ENCODE data around the gene SMC1B.

SMC1B gene

DNA sequence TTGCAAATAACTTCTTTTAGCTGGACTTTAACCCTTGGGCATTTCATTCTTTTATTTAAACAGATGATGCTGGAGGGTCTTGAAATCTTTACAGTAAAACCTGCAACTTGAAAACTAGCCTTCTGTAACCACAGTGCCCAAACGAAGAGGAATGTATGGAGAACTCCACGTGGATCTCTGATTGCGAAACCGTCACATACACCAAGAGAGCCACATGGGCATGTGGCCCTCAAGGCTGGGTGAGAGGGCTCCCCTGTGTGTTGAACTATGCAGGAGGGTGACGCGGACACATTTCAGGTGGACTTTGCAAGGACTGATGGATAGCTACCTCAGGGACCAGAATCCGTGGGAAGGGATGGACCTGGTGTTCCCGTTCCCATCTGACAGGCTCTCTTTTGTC, 73.1 kb downstream of the SMC1B start:
- TF ChIP-seq SIN3A (IDR thresholded peaks at IDR 0.05; ENCODE audit: borderline replicate concordance, insufficient read depth, low read length) (no peak), POLR2AphosphoS5 (IDR thresholded peaks at IDR 0.05; ENCODE audit: low read depth, low read length) (no peak), FOXP2 (optimal IDR thresholded peaks at IDR 0.05; ENCODE audit: borderline replicate concordance, extremely low read depth, extremely low read length, insufficient read depth) (no peak), TAF1 (IDR thresholded peaks at IDR 0.05; ENCODE audit: borderline replicate concordance, insufficient read depth, low read length) (no peak)
- TF ChIP-seq, protein P1, sequence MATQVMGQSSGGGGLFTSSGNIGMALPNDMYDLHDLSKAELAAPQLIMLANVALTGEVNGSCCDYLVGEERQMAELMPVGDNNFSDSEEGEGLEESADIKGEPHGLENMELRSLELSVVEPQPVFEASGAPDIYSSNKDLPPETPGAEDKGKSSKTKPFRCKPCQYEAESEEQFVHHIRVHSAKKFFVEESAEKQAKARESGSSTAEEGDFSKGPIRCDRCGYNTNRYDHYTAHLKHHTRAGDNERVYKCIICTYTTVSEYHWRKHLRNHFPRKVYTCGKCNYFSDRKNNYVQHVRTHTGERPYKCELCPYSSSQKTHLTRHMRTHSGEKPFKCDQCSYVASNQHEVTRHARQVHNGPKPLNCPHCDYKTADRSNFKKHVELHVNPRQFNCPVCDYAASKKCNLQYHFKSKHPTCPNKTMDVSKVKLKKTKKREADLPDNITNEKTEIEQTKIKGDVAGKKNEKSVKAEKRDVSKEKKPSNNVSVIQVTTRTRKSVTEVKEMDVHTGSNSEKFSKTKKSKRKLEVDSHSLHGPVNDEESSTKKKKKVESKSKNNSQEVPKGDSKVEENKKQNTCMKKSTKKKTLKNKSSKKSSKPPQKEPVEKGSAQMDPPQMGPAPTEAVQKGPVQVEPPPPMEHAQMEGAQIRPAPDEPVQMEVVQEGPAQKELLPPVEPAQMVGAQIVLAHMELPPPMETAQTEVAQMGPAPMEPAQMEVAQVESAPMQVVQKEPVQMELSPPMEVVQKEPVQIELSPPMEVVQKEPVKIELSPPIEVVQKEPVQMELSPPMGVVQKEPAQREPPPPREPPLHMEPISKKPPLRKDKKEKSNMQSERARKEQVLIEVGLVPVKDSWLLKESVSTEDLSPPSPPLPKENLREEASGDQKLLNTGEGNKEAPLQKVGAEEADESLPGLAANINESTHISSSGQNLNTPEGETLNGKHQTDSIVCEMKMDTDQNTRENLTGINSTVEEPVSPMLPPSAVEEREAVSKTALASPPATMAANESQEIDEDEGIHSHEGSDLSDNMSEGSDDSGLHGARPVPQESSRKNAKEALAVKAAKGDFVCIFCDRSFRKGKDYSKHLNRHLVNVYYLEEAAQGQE (IDR thresholded peaks at IDR 0.05; ENCODE audit: insufficient read depth in 1 of 2, low read depth in 2 of 2, low read length in 2 of 2) = no peak

DNA sequence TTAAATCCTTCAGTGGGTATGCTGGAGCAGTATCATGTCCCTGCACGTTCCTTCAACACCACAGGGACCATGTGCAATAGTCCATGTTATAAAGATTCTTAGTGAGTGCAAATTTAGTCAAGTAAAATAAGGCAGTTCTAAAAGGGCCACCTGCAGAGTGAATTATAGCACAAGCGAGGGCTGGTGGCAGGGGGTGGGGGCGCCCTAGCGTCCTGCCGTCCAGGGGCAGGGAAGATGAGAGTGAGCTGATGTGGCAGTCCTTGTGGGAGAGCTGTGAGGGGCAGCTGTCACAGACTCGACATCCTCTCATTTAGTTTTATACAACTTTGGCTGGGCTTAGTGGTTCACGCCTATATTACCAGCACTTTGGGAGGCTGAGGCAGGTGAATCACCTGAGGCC, 74.6 kb downstream of the SMC1B start:
- TF ChIP-seq, protein P1 (IDR thresholded peaks at IDR 0.05; ENCODE audit: insufficient read depth in 1 of 2, low read depth in 2 of 2, low read length in 2 of 2) = no peak
- no peak for TF ChIP-seq SIN3A (IDR thresholded peaks at IDR 0.05; ENCODE audit: borderline replicate concordance, insufficient read depth, low read length)
- TF ChIP-seq POLR2AphosphoS5 (IDR thresholded peaks at IDR 0.05; ENCODE audit: low read depth, low read length) = no peak
- TF ChIP-seq FOXP2 (optimal IDR thresholded peaks at IDR 0.05; ENCODE audit: borderline replicate concordance, extremely low read depth, extremely low read length, insufficient read depth) = no peak
- no peak for TF ChIP-seq TAF1 (IDR thresholded peaks at IDR 0.05; ENCODE audit: borderline replicate concordance, insufficient read depth, low read length)

DNA sequence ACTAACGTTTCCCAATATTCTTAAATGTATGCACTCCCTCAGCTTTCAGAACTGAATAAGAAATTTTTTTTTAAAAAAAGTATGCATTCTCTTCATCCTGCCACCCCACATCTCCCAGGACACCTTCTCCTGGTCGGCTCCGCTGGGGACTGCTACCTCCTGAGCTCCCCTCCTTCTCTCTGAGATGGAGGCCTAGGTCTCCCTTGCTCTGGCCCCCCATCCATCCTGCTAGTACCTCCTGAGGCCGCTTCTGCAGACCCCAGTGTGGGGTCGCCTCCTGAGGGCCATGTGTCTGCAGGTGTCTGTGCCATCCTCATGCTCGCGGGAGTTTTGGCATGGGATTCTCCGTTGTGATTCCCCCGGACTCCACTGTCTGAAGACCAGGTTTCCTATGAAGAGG, 75.9 kb downstream of the SMC1B start:
- TF ChIP-seq POLR2AphosphoS5 (IDR thresholded peaks at IDR 0.05; ENCODE audit: low read depth, low read length) (no peak), TAF1 (IDR thresholded peaks at IDR 0.05; ENCODE audit: borderline replicate concordance, insufficient read depth, low read length) (no peak), FOXP2 (optimal IDR thresholded peaks at IDR 0.05; ENCODE audit: borderline replicate concordance, extremely low read depth, extremely low read length, insufficient read depth) (no peak), SIN3A (IDR thresholded peaks at IDR 0.05; ENCODE audit: borderline replicate concordance, insufficient read depth, low read length) (no peak)
- TF ChIP-seq, protein P1 (IDR thresholded peaks at IDR 0.05; ENCODE audit: insufficient read depth in 1 of 2, low read depth in 2 of 2, low read length in 2 of 2) = no peak

DNA sequence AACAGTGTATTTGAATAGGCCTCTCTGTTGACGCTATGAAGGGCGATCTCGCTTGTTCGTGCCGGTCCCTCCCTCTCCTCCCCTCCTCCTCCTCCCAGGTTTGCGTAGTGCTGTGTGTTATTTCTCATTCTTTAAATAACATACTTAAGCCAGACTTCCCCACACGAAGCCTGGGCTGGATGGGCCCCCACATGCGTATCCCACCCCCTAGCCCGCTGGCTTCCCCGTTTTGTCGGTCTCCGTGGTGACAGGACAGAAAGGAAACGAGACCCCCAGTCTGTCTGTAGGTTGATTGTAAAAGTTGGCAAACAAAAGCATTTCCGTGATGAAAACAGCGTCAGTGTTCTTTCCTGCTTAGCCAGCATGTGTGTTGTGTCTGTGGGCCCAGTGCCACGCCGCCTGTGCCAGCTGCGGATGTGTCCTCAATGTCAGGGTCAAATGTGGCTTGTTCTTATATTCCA, 76.4 kb downstream of the SMC1B start:
- TF ChIP-seq TAF1 (IDR thresholded peaks at IDR 0.05; ENCODE audit: borderline replicate concordance, insufficient read depth, low read length) = no peak
- TF ChIP-seq, protein P1 (IDR thresholded peaks at IDR 0.05; ENCODE audit: insufficient read depth in 1 of 2, low read depth in 2 of 2, low read length in 2 of 2) = no peak
- no peak for TF ChIP-seq POLR2AphosphoS5 (IDR thresholded peaks at IDR 0.05; ENCODE audit: low read depth, low read length)
- no peak for TF ChIP-seq SIN3A (IDR thresholded peaks at IDR 0.05; ENCODE audit: borderline replicate concordance, insufficient read depth, low read length)
- TF ChIP-seq FOXP2 (optimal IDR thresholded peaks at IDR 0.05; ENCODE audit: borderline replicate concordance, extremely low read depth, extremely low read length, insufficient read depth) = no peak

All from PFSK-1 (cell line).